Gastroesophageal sphincter (tissue), 3 donors: ENCODE measurements around the gene DAB1.

Source experiments
- EP300 ChIP-seq: sonication (generic); formaldehyde crosslinking; IDR thresholded peaks from one replicate; pipeline ENCODE4 v1.6.1; 2017; ENCODE audit warnings: antibody characterized with exemption, mild to moderate bottlenecking
- TF ChIP-seq, protein P1 (sequence below), 4 experiments: fragments of 200-600 bp in 2 of 4; fragments of 450-650 bp in 2 of 4; sonication (generic) in 1 of 4; IDR thresholded peaks; one replicate each; pipeline ENCODE4 v1.5.1; 2017 to 2019; ENCODE audit warnings: antibody characterized with exemption in 4 of 4, mild to moderate bottlenecking in 2 of 4, moderate library complexity in 2 of 4

DNA sequence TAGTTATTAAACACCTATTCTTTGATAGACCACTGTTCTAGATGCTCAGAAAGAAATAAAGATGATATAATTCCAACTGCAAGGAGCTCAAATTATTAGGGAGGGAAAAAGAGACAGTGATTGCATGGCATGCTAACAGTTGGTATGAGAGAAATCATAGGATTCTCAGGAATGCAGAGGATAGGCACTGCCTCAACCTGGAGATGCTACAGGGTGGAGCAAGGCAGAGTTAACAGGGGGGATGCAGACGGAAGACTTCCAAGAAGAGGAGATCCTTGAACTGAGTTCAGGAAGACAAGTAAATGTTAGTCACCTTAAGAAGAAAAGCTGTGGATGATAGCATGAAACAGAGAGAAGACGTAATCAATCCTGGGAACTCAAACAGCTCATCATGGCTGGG is 123.7 kb downstream of the DAB1 start:
- TF ChIP-seq, protein P1, sequence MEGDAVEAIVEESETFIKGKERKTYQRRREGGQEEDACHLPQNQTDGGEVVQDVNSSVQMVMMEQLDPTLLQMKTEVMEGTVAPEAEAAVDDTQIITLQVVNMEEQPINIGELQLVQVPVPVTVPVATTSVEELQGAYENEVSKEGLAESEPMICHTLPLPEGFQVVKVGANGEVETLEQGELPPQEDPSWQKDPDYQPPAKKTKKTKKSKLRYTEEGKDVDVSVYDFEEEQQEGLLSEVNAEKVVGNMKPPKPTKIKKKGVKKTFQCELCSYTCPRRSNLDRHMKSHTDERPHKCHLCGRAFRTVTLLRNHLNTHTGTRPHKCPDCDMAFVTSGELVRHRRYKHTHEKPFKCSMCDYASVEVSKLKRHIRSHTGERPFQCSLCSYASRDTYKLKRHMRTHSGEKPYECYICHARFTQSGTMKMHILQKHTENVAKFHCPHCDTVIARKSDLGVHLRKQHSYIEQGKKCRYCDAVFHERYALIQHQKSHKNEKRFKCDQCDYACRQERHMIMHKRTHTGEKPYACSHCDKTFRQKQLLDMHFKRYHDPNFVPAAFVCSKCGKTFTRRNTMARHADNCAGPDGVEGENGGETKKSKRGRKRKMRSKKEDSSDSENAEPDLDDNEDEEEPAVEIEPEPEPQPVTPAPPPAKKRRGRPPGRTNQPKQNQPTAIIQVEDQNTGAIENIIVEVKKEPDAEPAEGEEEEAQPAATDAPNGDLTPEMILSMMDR (IDR thresholded peaks at IDR 0.05): no peak
- no peak for TF ChIP-seq EP300
